IMR-90 (cell line): Measurements from ENCODE around the gene ZNF267.

Experiments
- POLR2A ChIP-seq: IDR thresholded peaks from 2 replicates; pipeline ENCODE4 v1.6.1; 2012; ENCODE audit warnings: mild to moderate bottlenecking, low read depth, low read length
- TF ChIP-seq, protein P1 (sequence below): conservative IDR thresholded peaks from 2 replicates; pipeline ENCODE4 v1.5.1; 2012; ENCODE audit warnings: mild to moderate bottlenecking, low read depth, low read length, improper control_type of control experiment

DNA sequence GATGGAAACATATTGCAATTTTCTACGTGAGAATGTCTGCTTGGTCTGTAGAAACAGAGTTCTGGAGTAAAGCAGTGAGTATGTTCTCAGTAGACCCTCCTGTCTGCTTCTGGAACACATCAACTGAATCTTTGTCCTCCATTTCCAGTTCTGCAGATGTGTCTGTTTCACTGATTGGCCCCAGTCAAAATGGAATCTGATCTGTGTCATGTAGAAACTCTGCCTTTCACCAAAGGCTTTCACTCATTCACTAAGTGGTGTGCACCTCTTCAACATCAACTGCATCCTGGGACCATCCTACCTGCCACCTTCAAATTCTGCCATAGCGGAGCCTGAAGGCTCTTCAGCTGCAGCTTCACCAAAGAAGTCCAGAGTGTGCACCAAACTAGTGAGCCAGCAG, 2.8 kb upstream of the ZNF267 start:
- TF ChIP-seq, protein P1, sequence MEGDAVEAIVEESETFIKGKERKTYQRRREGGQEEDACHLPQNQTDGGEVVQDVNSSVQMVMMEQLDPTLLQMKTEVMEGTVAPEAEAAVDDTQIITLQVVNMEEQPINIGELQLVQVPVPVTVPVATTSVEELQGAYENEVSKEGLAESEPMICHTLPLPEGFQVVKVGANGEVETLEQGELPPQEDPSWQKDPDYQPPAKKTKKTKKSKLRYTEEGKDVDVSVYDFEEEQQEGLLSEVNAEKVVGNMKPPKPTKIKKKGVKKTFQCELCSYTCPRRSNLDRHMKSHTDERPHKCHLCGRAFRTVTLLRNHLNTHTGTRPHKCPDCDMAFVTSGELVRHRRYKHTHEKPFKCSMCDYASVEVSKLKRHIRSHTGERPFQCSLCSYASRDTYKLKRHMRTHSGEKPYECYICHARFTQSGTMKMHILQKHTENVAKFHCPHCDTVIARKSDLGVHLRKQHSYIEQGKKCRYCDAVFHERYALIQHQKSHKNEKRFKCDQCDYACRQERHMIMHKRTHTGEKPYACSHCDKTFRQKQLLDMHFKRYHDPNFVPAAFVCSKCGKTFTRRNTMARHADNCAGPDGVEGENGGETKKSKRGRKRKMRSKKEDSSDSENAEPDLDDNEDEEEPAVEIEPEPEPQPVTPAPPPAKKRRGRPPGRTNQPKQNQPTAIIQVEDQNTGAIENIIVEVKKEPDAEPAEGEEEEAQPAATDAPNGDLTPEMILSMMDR: no peak
- TF ChIP-seq POLR2A: no peak
